Stimulated activated CD4-positive, alpha-beta T cell treated with anti-CD3 and anti-CD28 coated beads, Interleukin-12 subunit alpha, Interleukin-12 subunit beta, amount 100 ng/mL, for 24 hours (primary cell): ENCODE data around the gene GFAP.
"Not testable (repeated sequence)": the region's sequence is repeated elsewhere in the genome, so short reads cannot be mapped to it uniquely, and the experiment has no call there.

Source experiments
- DNase-seq, 2 experiments: peaks; one replicate each; pipeline ENCODE4 v3.0.0-alpha.2; 2020; ENCODE audit warnings: low read depth in 2 of 2

The GFAP gene

GRCh38 chr17:44915321-44915726, at the start of gene GFAP:
Gene GFAP, minus strand, starts transcription at chr17:44915500. Its CDS starts 14 bp downstream, at chr17:44915486.
- no peak for DNase-seq

- DNase-seq, result no peak
These were observed 46.6 kb upstream of the GFAP start for GRCh38 chr17:44961921-44962350.

GRCh38 chr17:44960691-44961090, 45.4 kb upstream of the GFAP start:
- DNase-seq, result no peak

GRCh38 chr17:44959821-44960531, 44.7 kb upstream of the GFAP start:
- no peak for DNase-seq

GRCh38 chr17:44956998-44957981, 42.0 kb upstream of the GFAP start:
- DNase-seq, result no peak

GRCh38 chr17:44955674-44956425, 40.5 kb upstream of the GFAP start:
- DNase-seq, result no peak

- no peak for DNase-seq
These were observed 37.7 kb upstream of the GFAP start for GRCh38 chr17:44952946-44953475.

- no peak for DNase-seq
These were observed 33.1 kb upstream of the GFAP start for GRCh38 chr17:44948315-44948795.

GRCh38 chr17:44947461-44948314, 32.4 kb upstream of the GFAP start, which contains the start of gene KIF18B:
Gene KIF18B, minus strand, starts transcription at chr17:44947773. Its CDS starts 11,429 bp downstream, at chr17:44936344.
- peak; percentile 73 to 94 for DNase-seq

GRCh38 chr17:44945652-44946051, 30.4 kb upstream of the GFAP start:
- DNase-seq, result not testable (repeated sequence)

GRCh38 chr17:44942456-44942855, 27.2 kb upstream of the GFAP start:
- no peak for DNase-seq

- no peak for DNase-seq
These were observed 26.5 kb upstream of the GFAP start for GRCh38 chr17:44941712-44942331.

- no peak for DNase-seq
These were observed 25.5 kb upstream of the GFAP start for GRCh38 chr17:44940768-44941167.

GRCh38 chr17:44940317-44940716, 25.0 kb upstream of the GFAP start:
- no peak for DNase-seq

- DNase-seq, result no peak
These were observed 19.8 kb upstream of the GFAP start for GRCh38 chr17:44935116-44935515.

- no peak for DNase-seq
These were observed 19.4 kb upstream of the GFAP start for GRCh38 chr17:44934745-44935105.

GRCh38 chr17:44933824-44934744, 18.8 kb upstream of the GFAP start:
- no peak for DNase-seq

GRCh38 chr17:44932787-44933097, 17.4 kb upstream of the GFAP start:
- DNase-seq, result no peak
